Caki2 (cell line): ENCODE results near the gene IREB2. TPM values are rescaled to one million over a fixed set of nuclear protein-coding genes. Genes with fewer than 3 reads are reported as not detected.

Experiments
- DNase-seq: peaks from one replicate; pipeline ENCODE4 v3.0.0-alpha.2; 2015; ENCODE audit warnings: low read depth
- in situ Hi-C: cut with HindIII; loops from 2 replicates; pipeline ENCODE4 v1.10.0; 2016; ENCODE audit warnings: low sequenced_read_pairs, low pct_unique_long_range_greater_than_20kb, mixed read lengths
- total RNA-seq: library from RNA; depleted of rRNA; stranded (reverse); fragments of >200 nt; shearing (Covaris generic); gene quantifications from 2 replicates; pipeline ENCODE4 v1.2.3, GENCODE V29; 2014; ENCODE audit warnings: low replicate concordance; rRNA removed

The IREB2 gene, protein sequence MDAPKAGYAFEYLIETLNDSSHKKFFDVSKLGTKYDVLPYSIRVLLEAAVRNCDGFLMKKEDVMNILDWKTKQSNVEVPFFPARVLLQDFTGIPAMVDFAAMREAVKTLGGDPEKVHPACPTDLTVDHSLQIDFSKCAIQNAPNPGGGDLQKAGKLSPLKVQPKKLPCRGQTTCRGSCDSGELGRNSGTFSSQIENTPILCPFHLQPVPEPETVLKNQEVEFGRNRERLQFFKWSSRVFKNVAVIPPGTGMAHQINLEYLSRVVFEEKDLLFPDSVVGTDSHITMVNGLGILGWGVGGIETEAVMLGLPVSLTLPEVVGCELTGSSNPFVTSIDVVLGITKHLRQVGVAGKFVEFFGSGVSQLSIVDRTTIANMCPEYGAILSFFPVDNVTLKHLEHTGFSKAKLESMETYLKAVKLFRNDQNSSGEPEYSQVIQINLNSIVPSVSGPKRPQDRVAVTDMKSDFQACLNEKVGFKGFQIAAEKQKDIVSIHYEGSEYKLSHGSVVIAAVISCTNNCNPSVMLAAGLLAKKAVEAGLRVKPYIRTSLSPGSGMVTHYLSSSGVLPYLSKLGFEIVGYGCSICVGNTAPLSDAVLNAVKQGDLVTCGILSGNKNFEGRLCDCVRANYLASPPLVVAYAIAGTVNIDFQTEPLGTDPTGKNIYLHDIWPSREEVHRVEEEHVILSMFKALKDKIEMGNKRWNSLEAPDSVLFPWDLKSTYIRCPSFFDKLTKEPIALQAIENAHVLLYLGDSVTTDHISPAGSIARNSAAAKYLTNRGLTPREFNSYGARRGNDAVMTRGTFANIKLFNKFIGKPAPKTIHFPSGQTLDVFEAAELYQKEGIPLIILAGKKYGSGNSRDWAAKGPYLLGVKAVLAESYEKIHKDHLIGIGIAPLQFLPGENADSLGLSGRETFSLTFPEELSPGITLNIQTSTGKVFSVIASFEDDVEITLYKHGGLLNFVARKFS
- 8.1 and 10.9 TPM in 2 replicates for total RNA-seq

DNA sequence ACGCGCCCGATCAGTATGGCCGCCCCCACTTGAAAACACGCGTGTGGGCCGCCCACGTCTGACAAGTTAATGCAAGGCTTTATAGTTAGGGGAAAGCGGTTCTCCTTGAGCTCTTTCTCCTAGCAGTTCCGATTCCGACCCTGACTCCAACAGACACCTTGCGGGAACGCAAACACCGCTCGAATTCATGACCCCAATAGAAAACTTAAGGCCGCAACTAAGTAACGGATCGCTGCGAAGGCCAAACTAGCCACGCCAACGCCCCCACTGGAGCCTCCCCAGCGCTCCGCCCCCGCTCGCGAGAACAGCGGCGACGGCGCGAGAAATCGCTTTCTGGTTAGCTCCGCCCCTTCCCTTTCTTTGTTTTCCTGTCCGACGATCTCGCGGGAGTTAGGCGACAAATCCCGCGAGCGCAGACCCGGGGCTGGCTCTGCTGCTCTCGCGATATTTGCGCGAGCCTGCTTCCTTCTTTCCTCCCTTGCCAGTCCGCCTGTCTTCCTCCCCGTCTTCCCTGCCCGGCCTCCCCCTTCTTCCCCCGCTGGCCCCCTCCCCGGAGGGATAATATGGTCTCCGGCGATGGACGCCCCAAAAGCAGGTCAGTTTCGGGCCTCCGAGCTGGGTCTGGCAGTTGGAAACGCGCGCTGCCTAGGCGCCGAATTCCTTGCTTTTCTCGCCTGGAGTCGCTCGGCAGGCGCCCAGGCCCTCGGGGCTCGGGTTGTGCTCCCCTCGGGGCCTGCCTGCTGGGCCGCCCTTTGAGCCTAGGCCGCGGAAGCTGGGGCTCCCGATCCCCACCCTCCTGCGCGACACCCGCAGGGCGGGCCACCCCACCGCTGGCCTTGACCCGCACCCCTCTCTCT is at the start of gene IREB2:
Gene IREB2 (plus strand): TSS at position 455 of the 857 bp plus-strand sequence. CDS start 122 bp downstream, at position 577.
- in situ Hi-C loops, result no loop called here
- DNase-seq, result peak; percentile 99

DNA sequence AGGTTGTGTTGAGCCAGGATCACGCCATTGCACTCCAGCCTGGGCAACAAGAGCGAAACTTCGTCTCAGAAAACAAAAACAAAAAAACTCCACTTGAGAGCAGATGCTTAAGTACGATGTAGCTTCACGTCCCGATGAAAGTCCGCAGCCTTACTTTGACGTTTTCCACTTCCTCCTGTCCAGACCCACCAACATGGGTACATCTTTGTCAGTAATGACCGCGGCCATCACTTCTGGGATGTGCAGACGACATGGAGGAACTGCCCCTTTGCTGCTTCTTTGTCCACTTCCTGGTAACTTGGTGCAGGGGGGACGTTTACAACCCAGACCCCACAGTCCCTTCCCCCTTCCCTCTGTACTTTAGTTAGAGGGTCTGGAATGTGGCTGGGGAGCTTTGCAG is 49.2 kb upstream of the IREB2 start:
- in situ Hi-C loops, result no loop called here
- DNase-seq, result no peak

DNA sequence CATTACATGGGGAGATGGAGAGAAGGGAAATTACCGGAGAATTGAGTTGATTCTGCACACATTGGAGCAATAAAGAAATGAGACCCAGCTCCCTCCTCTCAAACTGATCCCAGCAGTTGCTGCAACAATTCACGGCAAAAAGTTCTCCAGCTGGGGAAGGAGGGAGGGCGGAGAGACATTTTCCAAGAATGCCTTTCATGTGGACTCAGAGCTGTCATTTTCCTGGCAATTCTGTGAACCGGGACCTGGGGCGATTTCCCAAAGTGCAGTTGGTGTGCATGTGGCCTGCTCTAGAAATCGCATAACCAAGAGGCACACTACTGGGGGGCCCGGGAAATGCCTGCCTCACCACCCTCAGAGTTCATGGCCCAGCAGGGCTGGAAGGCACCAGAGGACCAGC is 48.7 kb upstream of the IREB2 start:
- in situ Hi-C loops, result no loop called here
- no peak for DNase-seq

DNA sequence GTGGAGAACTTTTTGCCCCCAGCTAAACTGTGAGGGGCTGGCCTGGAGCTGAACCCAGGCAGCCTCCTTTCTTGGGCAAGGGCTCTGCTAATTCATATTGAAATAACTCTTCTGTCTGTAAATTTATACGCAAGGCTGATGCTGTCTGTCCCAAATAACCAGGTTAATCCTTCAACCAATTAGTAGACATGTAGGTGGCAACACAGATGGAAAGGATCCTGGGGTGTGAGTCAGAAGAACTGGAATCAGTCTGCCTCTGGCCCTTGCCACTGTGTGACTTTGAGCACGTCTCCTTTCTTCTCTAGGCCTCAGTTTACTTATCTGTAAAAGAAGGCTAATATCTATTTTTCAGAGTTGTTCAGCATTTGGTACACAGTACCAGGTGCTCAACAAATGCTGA is 48.3 kb upstream of the IREB2 start:
- in situ Hi-C loops, result no loop called here
- DNase-seq, result no peak

DNA sequence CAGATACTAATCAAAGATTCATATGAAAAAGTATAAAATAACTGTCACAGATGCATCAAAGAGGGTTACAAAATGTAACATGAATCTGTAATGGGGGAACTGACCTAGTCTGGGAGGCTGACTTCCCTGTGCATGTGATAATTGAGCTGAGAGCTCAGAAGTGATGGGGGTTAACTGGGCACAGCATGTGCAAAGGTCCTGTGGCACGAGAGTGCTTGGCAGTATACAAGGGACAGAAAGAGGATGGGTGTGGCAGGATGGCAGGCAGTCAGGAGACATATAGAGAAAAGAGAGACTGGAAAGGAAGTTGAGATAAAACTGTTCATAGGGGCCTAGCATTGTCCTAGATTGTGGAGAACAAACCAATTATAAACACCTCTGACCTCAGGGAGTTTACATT is 47.8 kb upstream of the IREB2 start:
- in situ Hi-C loops, result no loop called here
- no peak for DNase-seq

DNA sequence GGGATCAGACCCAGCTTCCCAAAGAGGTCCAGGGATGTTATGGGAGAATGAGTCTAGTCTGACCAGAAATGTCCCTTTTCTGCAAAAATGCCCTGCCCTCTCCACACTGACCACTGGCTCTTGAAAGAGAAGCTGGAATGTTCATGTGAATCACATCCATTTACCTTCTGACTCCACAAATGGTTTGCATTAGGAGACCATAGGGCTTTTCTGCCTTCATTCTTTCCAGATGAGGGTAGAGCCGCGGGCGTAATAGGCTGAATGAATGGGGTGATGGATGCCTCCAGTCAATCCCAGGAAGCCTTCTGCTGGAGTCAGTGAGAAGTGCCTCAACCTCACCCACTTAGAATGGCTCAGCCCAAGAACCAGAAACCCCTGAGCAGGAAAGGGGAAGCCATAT is 47.2 kb upstream of the IREB2 start:
- in situ Hi-C loops, result no loop called here
- DNase-seq, result no peak

DNA sequence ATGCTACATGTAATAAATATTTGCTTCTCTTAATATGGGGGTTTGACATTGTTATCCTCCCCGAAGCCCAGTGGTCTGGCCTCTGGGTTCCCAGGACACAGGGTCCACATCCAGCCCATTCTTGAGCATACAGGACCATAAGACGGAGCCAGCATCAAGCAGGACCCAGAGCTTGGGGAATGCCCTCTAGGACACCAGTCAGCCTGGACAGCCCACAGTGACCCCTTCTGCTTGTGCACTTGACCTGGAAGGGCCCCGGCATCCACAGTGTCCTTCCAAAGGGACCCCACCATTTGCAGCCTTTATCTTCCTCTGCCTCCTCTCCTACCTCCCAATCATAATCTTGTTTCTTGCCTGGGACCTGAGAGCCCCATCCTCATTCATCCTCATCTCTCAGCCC is 46.2 kb upstream of the IREB2 start:
- in situ Hi-C loops, result no loop called here
- DNase-seq, result no peak

DNA sequence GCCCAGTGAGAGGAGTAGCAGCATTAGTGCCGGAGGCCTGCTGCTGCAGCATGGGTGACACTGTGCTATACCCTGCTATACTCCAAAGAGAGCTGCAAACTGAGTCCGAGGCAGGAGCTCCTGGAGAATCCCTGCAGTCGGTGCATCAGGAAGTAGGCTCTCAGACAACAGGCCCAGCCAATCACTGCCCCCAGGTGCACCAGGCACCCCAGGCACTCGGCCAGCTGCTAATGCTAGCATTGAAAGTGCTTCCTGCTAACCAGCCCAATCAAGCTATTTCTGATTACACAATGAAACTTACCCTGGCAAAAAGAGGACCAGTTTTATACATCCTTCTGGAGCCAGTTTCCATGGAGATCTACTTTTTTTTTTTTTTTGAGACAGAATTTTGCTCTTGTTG is 45.6 kb upstream of the IREB2 start:
- in situ Hi-C loops, result no loop called here

DNA sequence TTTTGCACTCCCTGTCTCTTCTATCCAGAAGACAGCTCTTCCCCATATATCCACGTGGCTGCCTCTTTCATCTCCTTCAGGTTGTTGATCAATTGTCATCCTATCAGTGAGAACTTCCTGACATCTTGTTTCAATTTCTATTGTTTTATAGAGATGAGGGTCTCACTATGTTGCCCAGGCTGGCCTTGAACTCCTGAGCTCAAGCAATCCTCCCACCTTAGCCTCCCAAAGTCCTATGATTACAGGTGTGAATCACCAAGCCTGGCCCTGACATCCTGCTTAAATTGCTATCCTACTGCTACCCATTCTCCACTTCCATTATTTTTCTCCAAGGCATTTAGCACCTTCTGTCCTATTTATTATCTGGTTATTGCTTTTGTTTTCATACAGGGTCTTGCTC is 44.9 kb upstream of the IREB2 start:
- in situ Hi-C loops, result no loop called here
- no peak for DNase-seq

More for the DNA sequence above, 45.6 kb upstream of the IREB2 start:
- no peak for DNase-seq

DNA sequence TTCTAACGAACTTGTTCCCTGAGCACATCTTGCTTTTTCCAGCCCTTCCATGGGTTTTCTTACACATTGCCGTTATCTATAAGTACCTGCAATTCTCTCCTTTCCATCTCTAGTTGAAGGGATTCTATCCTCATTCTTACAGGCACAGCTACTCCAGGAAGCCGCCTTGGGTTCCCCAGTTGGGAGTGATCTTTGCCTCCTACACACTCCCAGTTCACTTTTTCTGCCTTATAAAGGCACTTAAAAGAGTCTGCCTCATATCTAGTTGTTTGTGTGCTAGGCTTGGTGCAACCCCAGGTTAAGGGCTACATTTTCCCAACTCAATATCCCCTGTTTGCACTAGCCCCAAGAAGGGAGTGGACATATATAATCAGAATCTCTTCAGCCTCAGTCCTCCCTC is 44.0 kb upstream of the IREB2 start:
- DNase-seq, result no peak
- in situ Hi-C loops, result no loop called here

DNA sequence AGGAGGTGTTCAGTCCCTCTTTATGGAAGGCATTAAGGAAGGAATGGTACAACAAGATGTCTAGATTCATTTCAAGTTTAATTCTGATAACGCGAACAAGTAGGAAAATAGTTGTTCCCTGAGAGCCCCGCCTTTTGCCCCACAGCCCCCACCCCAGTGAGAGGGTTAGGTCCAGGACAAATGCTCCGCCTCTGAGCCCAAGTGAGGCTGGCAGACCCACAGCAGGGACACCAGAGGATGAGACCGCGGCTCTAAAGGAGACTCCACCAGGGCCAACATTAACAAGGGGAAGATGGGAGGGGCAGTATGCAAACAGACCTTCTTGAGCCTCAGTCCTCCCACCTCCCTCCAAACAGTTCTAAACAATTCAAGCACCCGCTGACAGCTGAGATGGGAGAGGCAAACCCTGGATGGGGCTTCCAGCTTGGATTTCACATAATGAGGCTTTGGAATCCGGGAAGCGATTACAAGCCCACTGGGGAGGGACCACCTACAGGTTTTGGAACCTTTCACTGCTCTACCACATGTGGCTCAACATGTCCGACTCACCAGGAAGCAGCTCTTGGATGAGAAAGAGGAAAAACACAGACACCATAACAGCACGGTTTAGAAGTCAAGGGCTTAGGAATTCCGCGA is 42.9 kb upstream of the IREB2 start:
- in situ Hi-C loops, result no loop called here
- no peak for DNase-seq

DNA sequence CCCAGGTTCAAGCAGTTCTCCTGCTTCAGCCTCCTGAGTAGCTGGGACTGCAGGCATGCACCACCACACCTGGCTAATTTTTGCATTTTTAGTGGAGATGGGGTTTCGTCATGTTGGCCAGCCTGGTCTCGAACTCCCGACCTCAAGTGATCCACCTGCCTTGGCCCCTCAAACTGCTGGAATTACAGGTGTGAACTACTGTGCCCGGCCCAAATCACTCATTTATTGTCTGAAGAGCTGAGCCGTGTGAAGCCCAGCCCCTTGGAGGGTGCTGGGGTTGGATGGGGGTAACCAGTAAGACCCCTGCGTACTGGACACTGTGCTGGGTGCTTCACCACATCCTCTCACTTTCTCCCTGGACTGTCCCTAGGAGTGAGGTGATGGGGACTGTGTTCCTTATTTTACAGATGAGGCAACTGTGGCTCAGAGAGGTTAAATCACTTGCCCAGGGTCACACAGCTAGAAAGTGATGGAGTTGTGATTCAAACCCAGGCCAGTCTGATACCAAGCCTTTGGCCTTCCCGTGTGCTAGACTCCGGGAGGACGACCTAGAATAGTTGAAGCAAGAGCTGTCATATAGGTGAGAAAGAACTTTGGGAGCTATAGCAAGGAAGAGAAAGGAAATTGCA is 41.7 kb upstream of the IREB2 start:
- in situ Hi-C loops, result no loop called here
- DNase-seq, result no peak

DNA sequence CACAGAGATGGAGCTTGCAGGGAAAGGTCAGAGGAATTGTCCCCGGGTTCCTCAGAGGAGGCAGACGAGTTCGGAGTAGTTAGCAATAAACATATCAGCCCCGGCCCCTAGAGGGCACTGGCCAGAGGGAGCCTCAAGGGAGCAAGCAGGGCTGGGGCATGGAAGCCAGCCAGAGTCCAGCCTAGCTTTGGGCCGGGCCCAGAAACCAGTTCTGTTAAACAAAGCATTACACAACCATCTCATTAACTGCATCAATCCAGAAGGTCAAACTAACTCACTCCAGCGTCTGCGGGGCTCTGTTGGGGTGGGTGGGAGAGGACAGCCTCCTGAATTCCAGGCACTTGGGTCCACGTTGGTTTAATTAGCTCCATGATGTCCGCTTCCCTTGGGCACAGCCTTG is 41.0 kb upstream of the IREB2 start:
- DNase-seq, result no peak
- in situ Hi-C loops, result no loop called here

DNA sequence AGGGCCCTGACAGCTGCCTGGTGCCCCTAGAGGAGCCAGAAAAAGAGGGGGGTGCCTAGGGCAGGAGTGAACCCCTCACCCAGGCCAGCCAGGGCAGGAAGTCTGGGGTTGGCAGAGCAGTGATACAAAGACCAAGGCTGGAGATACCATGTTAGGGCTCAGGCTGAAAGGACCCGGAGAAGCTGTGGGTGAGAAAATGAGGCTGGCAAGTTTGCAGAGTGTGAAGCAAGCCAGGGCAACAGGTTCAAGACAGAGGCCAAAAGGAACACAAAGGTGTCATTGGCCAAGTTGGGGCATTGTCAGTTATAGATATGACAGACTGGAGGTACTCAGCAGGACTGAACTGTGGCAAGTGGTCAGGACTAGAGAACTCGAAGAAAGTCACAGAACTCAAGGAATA is 40.6 kb upstream of the IREB2 start:
- in situ Hi-C loops, result no loop called here
- DNase-seq, result no peak

DNA sequence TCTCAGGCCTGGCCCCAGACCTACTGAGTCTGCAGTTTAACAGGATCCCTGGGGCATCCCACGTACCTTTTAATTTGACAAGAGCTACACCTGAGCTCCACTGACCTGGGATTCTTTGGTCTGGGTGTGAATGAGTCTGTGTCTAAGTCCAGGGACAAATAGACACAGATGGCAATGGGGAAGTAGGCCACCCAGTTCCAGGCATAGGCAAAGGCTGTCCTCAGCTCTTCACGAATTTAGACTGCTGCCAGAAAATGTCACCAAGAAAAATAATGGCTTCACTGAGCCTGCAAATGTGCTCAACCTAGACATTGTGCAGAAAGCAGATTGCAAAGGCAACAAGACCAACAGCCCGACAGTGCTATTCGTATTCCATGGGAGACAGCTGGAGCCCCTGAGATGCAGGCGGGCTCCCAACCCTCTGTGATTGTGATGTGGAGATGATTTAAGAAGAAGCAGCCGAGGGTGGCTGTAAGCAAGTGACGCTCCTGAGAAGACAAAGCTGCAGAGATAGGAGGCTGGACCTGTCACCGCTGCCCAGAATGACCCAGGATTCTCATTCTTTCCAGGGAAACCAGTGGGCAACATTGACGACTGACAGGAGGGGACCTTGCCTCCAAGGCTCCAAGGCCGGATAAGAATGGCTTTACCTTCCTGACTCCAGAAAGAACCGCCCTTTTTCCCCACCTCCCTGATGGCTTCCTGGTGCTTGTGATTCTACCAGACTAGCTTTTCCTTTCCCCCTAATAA is 39.8 kb upstream of the IREB2 start:
- in situ Hi-C loops, result no loop called here
- no peak for DNase-seq

DNA sequence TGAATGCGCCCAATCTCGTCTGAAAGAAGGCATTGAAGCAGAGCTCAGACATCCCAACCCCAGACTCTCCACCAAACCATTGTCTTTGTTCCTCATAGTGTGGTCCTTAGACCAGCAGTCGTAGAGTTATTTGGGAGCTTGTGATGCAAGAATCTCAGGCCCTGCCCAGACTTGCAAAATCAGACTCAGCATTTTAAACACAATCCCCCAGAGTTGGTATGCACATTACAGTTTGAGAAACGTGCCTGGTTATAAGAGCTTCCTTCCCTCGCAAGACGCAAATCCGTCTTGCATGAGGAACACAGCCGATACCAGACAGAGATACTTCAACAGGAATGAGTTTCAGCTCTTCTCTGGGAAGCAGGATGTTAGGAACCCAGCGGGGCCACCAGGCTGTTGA is 38.9 kb upstream of the IREB2 start:
- in situ Hi-C loops, result no loop called here
- no peak for DNase-seq

DNA sequence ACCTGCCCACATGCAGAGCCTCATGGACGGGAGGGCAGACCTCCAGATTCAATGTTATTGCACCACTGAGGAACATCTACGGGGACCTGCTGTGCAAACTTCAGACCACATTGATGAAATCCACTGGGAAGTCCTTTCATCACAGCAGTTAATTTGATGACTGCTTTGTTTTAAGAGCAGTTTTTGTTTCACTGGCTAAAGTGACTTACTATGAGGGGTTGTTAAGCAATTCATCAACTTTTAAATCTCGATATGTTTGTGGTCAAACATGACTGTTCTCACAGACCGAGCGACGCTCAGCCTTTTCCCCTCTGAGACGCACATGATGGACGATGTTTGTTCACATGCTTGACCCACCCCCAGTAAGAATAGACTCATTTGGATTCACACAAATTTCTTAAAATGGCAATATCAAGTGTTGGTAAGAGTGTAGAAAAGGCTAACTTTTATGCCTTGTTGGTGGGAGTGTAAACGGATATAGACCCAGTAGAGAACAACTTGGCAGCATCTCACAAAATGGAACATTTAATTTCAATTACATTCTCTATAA is 35.9 kb upstream of the IREB2 start:
- in situ Hi-C loops, result no loop called here
- no peak for DNase-seq
